ENCODE results near the gene AMFR.

The AMFR gene

GRCh38 chr16:56328276-56329022 is 96.9 kb downstream of the AMFR start:
- H3K27me3 ChIP-seq (ENCODE audit: insufficient read depth, low read depth, severe bottlenecking): no peaks in the 10 kb centered on the region
- TF ChIP-seq CTCF (IDR thresholded peaks at IDR 0.05; ENCODE audit: low read depth, low read length): no peak
- peaks cover 5% of the 10 kb centered on the region; the same call in 1 of the 2 replicates for H3K36me3 ChIP-seq
- no peak for DNase-seq
- H3K27ac ChIP-seq: no peak overlapping the region
- H3K9me3 ChIP-seq (ENCODE audit: severe bottlenecking): no peaks in the 10 kb centered on the region
- no peak overlapping the region for H3K4me3 ChIP-seq (ENCODE audit: low read depth, low read length)

GRCh38 chr16:56327929-56328258 is 97.5 kb downstream of the AMFR start:
- H3K4me3 ChIP-seq (ENCODE audit: low read depth, low read length): no peak overlapping the region
- no peak for DNase-seq
- no peak overlapping the region for H3K27ac ChIP-seq
- peaks cover 5% of the 10 kb centered on the region; the same call in 1 of the 2 replicates for H3K36me3 ChIP-seq
- H3K27me3 ChIP-seq (ENCODE audit: insufficient read depth, low read depth, severe bottlenecking): no peaks in the 10 kb centered on the region
- H3K9me3 ChIP-seq (ENCODE audit: severe bottlenecking): no peaks in the 10 kb centered on the region
- TF ChIP-seq CTCF (IDR thresholded peaks at IDR 0.05; ENCODE audit: low read depth, low read length): no peak

GRCh38 chr16:56327071-56327928 is 98.0 kb downstream of the AMFR start:
- Histone ChIP-seq H3K36me3 (peaks cover 4% of the 10 kb centered on the region; the same call in 1 of the 2 replicates), H3K27me3 (ENCODE audit: insufficient read depth, low read depth, severe bottlenecking) (no peaks in the 10 kb centered on the region), H3K9me3 (ENCODE audit: severe bottlenecking) (no peaks in the 10 kb centered on the region), H3K27ac (no peak overlapping the region), H3K4me3 (ENCODE audit: low read depth, low read length) (no peak overlapping the region)
- DNase-seq: no peak
- TF ChIP-seq CTCF (IDR thresholded peaks at IDR 0.05; ENCODE audit: low read depth, low read length): no peak

GRCh38 chr16:56325956-56326355 is 99.4 kb downstream of the AMFR start:
- H3K36me3 ChIP-seq: no peaks in the 10 kb centered on the region
- DNase-seq: no peak
- no peak overlapping the region for H3K27ac ChIP-seq
- TF ChIP-seq CTCF (IDR thresholded peaks at IDR 0.05; ENCODE audit: low read depth, low read length): no peak
- no peaks in the 10 kb centered on the region for H3K9me3 ChIP-seq (ENCODE audit: severe bottlenecking)
- H3K27me3 ChIP-seq (ENCODE audit: insufficient read depth, low read depth, severe bottlenecking): no peaks in the 10 kb centered on the region
- H3K4me3 ChIP-seq (ENCODE audit: low read depth, low read length): no peak overlapping the region

GRCh38 chr16:56324406-56324805 is 100.9 kb downstream of the AMFR start:
- TF ChIP-seq CTCF (IDR thresholded peaks at IDR 0.05; ENCODE audit: low read depth, low read length): no peak
- no peaks in the 10 kb centered on the region; the same call in 1 of the 2 replicates for H3K36me3 ChIP-seq
- H3K27me3 ChIP-seq (ENCODE audit: insufficient read depth, low read depth, severe bottlenecking): no peaks in the 10 kb centered on the region
- DNase-seq: no peak
- H3K27ac ChIP-seq: no peak overlapping the region
- H3K9me3 ChIP-seq (ENCODE audit: severe bottlenecking): no peaks in the 10 kb centered on the region
- no peak overlapping the region for H3K4me3 ChIP-seq (ENCODE audit: low read depth, low read length)
